Loucy (cell line): ENCODE results near the gene EIF4G3.

Source experiments
- H2AFZ ChIP-seq: fragments of 200-600 bp; sonication (generic); 2 replicates; pipeline ENCODE4 v1.6.0; 2016; ENCODE audit warnings: antibody characterized with exemption, mild to moderate bottlenecking, low read length, moderate library complexity
- H3F3A ChIP-seq: fragments of 200-600 bp; 2 replicates; pipeline ENCODE4 v1.6.0; 2016; ENCODE audit warnings: antibody characterized with exemption, low read depth, mild to moderate bottlenecking
- H3K27me3 ChIP-seq: fragments of 200-600 bp; sonication (generic); 2 replicates; pipeline ENCODE4 v1.6.1; 2014; ENCODE audit warnings: low read length, mild to moderate bottlenecking; ENCODE audit not compliant: insufficient read depth, poor library complexity, severe bottlenecking
- H3K36me3 ChIP-seq: fragments of 200-600 bp; sonication (generic); 2 replicates; pipeline ENCODE4 v1.6.1; 2016; ENCODE audit warnings: low read length; ENCODE audit not compliant: insufficient read depth
- H3K4me1 ChIP-seq: fragments of 200-600 bp; sonication (generic); 2 replicates; pipeline ENCODE4 v1.5.1; 2014; ENCODE audit warnings: low read length, mild to moderate bottlenecking; ENCODE audit not compliant: insufficient read depth, poor library complexity, severe bottlenecking
- H3K4me2 ChIP-seq: fragments of 200-600 bp; sonication (generic); 2 replicates; pipeline ENCODE4 v1.6.0; 2014; ENCODE audit warnings: antibody characterized with exemption, low read length, low read depth, mild to moderate bottlenecking; ENCODE audit not compliant: poor library complexity, severe bottlenecking
- H3K4me3 ChIP-seq: fragments of 200-600 bp; sonication (generic); 2 replicates; pipeline ENCODE4 v1.5.1; 2014; ENCODE audit warnings: low read length, mild to moderate bottlenecking, mixed read lengths; ENCODE audit not compliant: poor library complexity, severe bottlenecking
- H3K79me2 ChIP-seq: fragments of 200-600 bp; sonication (generic); 2 replicates; pipeline ENCODE4 v1.6.1; 2014; ENCODE audit warnings: low read length; ENCODE audit not compliant: insufficient read depth
- H3K9ac ChIP-seq: fragments of 200-600 bp; sonication (generic); 2 replicates; pipeline ENCODE4 v1.6.0; 2014; ENCODE audit warnings: mild to moderate bottlenecking, low read depth, low read length, moderate library complexity; ENCODE audit not compliant: poor library complexity, severe bottlenecking
- H3K9me2 ChIP-seq: fragments of 200-600 bp; sonication (generic); replicated peaks from 2 replicates; pipeline ENCODE4 v1.6.1; 2016; ENCODE audit warnings: low read depth, low read length, mixed read lengths
- H3K9me3 ChIP-seq: fragments of 200-600 bp; sonication (generic); 2 replicates; pipeline ENCODE4 v1.6.1; 2014; ENCODE audit warnings: mild to moderate bottlenecking, antibody characterized with exemption, low read length, low read depth; ENCODE audit not compliant: insufficient read depth
- H4K20me1 ChIP-seq: fragments of 200-600 bp; sonication (generic); 2 replicates; pipeline ENCODE4 v1.6.0; 2014; ENCODE audit warnings: antibody characterized with exemption, low read length, mild to moderate bottlenecking; ENCODE audit not compliant: insufficient read depth, poor library complexity, severe bottlenecking
- CTCF ChIP-seq: fragments of 200-600 bp; sonication (generic); conservative IDR thresholded peaks from 2 replicates; pipeline ENCODE4 v1.5.1; 2014; ENCODE audit warnings: mild to moderate bottlenecking, antibody characterized with exemption, low read length
- EZH2phosphoT487 ChIP-seq: fragments of 200-600 bp; IDR thresholded peaks from 2 replicates; pipeline ENCODE4 v1.6.1; 2018; ENCODE audit warnings: antibody characterized with exemption, mild to moderate bottlenecking, moderate library complexity, borderline replicate concordance

EIF4G3 gene

GRCh38 chr1:21072721-21073120 is 104.0 kb downstream of the EIF4G3 start:
- H3K79me2 ChIP-seq: peaks cover 13% of the 10 kb centered on the region; the same call in 1 of the 2 replicates
- no peaks in the 10 kb centered on the region for H3K27me3 ChIP-seq

GRCh38 chr1:21069549-21069948 is 107.1 kb downstream of the EIF4G3 start:
- H3K9ac ChIP-seq: no peak overlapping the region
- H3K9me3 ChIP-seq: no peaks in the 10 kb centered on the region
- no peaks in the 10 kb centered on the region for H3K27me3 ChIP-seq
- no peak overlapping the region for H3K4me3 ChIP-seq
- peaks cover 14% of the 10 kb centered on the region for H3K4me1 ChIP-seq
- no peak overlapping the region for H2AFZ ChIP-seq
- no peaks in the 10 kb centered on the region for H3K9me2 ChIP-seq
- no peak overlapping the region for H3K4me2 ChIP-seq
- peaks cover 2% of the 10 kb centered on the region; the same call in 1 of the 2 replicates for H3K79me2 ChIP-seq
- no peaks in the 10 kb centered on the region for H3K36me3 ChIP-seq
- H3F3A ChIP-seq: no peaks in the 10 kb centered on the region
- no peaks in the 10 kb centered on the region for H4K20me1 ChIP-seq
- TF ChIP-seq CTCF (no peak), EZH2phosphoT487 (no peak)

More at GRCh38 chr1:21072721-21073120, 104.0 kb downstream of the EIF4G3 start:
- Histone ChIP-seq H3K9me2 (no peaks in the 10 kb centered on the region), H4K20me1 (no peaks in the 10 kb centered on the region), H3K9ac (no peak overlapping the region), H2AFZ (no peak overlapping the region), H3K9me3 (no peaks in the 10 kb centered on the region), H3K4me2 (no peak overlapping the region), H3K36me3 (no peaks in the 10 kb centered on the region), H3K4me3 (no peak overlapping the region), H3F3A (no peaks in the 10 kb centered on the region), H3K4me1 (peaks cover 12% of the 10 kb centered on the region)
- TF ChIP-seq CTCF (no peak), EZH2phosphoT487 (no peak)

GRCh38 chr1:21068937-21069336 is 107.8 kb downstream of the EIF4G3 start:
- no peaks in the 10 kb centered on the region for H3F3A ChIP-seq
- peaks cover 14% of the 10 kb centered on the region for H3K4me1 ChIP-seq

More at GRCh38 chr1:21068937-21069336, 107.8 kb downstream of the EIF4G3 start:
- no peaks in the 10 kb centered on the region for H3K9me2 ChIP-seq
- H3K36me3 ChIP-seq: no peaks in the 10 kb centered on the region
- H2AFZ ChIP-seq: no peak overlapping the region
- H3K79me2 ChIP-seq: no peaks in the 10 kb centered on the region
- H3K4me2 ChIP-seq: no peak overlapping the region
- H3K27me3 ChIP-seq: no peaks in the 10 kb centered on the region
- no peak overlapping the region for H3K9ac ChIP-seq
- no peak overlapping the region for H3K4me3 ChIP-seq
- H4K20me1 ChIP-seq: no peaks in the 10 kb centered on the region
- no peaks in the 10 kb centered on the region for H3K9me3 ChIP-seq
- no peak for TF ChIP-seq EZH2phosphoT487
- no peak for TF ChIP-seq CTCF
